ENCODE data around the gene SGCA. TPM values are rescaled to one million over a fixed set of nuclear protein-coding genes. Genes with fewer than 3 reads are reported as not detected.

SGCA gene
- total and polyA plus RNA-seq, 2 of the 13 experiments (the other 11 are each of a cell fraction or from before 2014, with no cell fraction given) = not detected

DNA sequence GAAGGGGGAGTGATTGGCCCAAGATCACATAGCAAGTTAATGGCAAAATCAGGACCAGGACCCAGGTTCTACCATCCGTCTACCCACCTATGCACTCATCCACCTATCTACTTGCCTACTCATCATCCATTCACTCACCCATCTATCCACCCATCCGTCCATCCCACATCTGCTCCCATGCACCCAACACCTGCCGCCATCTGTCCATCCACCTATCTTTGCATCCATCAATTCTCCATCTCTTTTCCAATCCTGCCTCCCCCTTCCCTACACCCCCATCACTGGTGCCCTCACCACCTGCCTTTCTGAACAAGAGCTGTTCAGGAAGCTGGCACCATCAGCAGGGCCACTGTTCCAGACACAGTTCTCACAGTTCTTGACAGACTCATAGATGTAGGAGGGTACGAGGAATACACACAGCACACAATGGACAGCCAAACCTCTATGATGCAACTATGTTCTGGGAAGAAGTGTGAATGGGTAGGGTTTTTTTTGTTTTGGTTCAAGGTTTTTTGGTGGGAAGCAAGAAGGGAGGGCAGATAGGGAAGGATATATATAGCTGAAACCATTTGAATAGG is 40.3 kb upstream of the SGCA start:
- H3K79me2 ChIP-seq (ENCODE audit: insufficient read depth, low read length) = no peaks in the 10 kb centered on the region
- no peak overlapping the region for H3K9ac ChIP-seq (ENCODE audit: insufficient read depth, low read depth, low read length)
- H3K27me3 ChIP-seq (ENCODE audit: control insufficient read depth in 1 of 2, insufficient read depth in 2 of 2, low read length in 2 of 2) = peaks cover 11 to 38% of the 10 kb centered on the region in 2 experiments
- TF ChIP-seq NKX3-1 (CRISPR knock-in tag; IDR thresholded peaks at IDR 0.05) (no peak), ZFP36L2 (CRISPR knock-in tag; IDR thresholded peaks at IDR 0.05) (no peak), NRL (CRISPR knock-in tag; IDR thresholded peaks at IDR 0.05; ENCODE audit: borderline replicate concordance) (no peak)
- TF ChIP-seq, protein P1, sequence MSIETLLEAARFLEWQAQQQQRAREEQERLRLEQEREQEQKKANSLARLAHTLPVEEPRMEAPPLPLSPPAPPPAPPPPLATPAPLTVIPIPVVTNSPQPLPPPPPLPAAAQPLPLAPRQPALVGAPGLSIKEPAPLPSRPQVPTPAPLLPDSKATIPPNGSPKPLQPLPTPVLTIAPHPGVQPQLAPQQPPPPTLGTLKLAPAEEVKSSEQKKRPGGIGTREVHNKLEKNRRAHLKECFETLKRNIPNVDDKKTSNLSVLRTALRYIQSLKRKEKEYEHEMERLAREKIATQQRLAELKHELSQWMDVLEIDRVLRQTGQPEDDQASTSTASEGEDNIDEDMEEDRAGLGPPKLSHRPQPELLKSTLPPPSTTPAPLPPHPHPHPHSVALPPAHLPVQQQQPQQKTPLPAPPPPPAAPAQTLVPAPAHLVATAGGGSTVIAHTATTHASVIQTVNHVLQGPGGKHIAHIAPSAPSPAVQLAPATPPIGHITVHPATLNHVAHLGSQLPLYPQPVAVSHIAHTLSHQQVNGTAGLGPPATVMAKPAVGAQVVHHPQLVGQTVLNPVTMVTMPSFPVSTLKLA (IDR thresholded peaks at IDR 0.05) = 0 out of 2 replicates have a peak, but pooled peaks have one; percentile 16
- TF ChIP-seq, protein P2, sequence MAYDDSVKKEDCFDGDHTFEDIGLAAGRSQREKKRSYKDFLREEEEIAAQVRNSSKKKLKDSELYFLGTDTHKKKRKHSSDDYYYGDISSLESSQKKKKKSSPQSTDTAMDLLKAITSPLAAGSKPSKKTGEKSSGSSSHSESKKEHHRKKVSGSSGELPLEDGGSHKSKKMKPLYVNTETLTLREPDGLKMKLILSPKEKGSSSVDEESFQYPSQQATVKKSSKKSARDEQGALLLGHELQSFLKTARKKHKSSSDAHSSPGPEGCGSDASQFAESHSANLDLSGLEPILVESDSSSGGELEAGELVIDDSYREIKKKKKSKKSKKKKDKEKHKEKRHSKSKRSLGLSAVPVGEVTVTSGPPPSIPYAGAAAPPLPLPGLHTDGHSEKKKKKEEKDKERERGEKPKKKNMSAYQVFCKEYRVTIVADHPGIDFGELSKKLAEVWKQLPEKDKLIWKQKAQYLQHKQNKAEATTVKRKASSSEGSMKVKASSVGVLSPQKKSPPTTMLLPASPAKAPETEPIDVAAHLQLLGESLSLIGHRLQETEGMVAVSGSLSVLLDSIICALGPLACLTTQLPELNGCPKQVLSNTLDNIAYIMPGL (CRISPR knock-in tag; IDR thresholded peaks at IDR 0.05; ENCODE audit: borderline replicate concordance in 1 of 2, low read depth in 1 of 2) = no peak
- in situ Hi-C loops (cut with HindIII; ENCODE audit: extremely low pct_ligation_motif_present, low pct_unique_long_range_greater_than_20kb) = no loop called here
- no peak overlapping the region for H3K4me3 ChIP-seq (replicated peaks in 1 of 3; ENCODE audit: insufficient read depth in 1 of 3, low read depth in 2 of 3, low read length in 3 of 3)
- no peak for DNase-seq (ENCODE audit: low spot score)
- ATAC-seq = no peak
- no peak for FAIRE-seq
- ChIA-PET CTCF (ENCODE audit: low intra/inter-chr PET ratio, low total read pairs) (no interaction called here), POLR2A (interaction anchor here (1.0 kb wide), 1 partner anchor 16 kb away, joined by 3 read pairs; no protein-coding TSS in a partner anchor)
- no peak overlapping the region for H3K4me2 ChIP-seq (ENCODE audit: low read depth, low read length)
- H3K4me1 ChIP-seq (ENCODE audit: insufficient read depth, low read length) = peaks cover 30% of the 10 kb centered on the region
- intact Hi-C loops (cut with micrococcal nuclease; ENCODE audit: unreplicated experiment) = no loop called here
- no peaks in the 10 kb centered on the region for H4K20me1 ChIP-seq (ENCODE audit: insufficient read depth, low read length)
- H3K27ac ChIP-seq (ENCODE audit: extremely low read length, insufficient read depth, low read length) = no peak overlapping the region
- BruUV-seq (replicated peaks) = no TSS peak
- no peak overlapping the region for H2AFZ ChIP-seq (ENCODE audit: low read length)
- H3K9me3 ChIP-seq (ENCODE audit: low read length) = no peaks in the 10 kb centered on the region
- no peaks in the 10 kb centered on the region for H3K36me3 ChIP-seq (replicated peaks in 1 of 2; ENCODE audit: control insufficient read depth in 1 of 2, insufficient read depth in 2 of 2, low read length in 2 of 2)
- 51% methylated on average over 4 of the region's 4 CpGs for WGBS (ENCODE audit: low lambda C conversion rate)
